Coronary artery (tissue), 2 donors: Measurements from ENCODE around the gene EFCAB5.
"Not testable (repeated sequence)": the region's sequence is repeated elsewhere in the genome, so short reads cannot be mapped to it uniquely, and the experiment has no call there.

Experiments used
- DNase-seq: peaks from one replicate; pipeline ENCODE4 v3.0.0-alpha.2; 2017; ENCODE audit warnings: low spot score
- H3K27ac ChIP-seq, 2 donors: fragments of 200-600 bp; sonication (generic); one replicate each; pipeline ENCODE4 v1.5.1; 2016 to 2019
- H3K4me3 ChIP-seq: fragments of 200-600 bp; sonication (generic); 2 replicates; pipeline ENCODE4 v1.5.1; 2016; ENCODE audit warnings: mild to moderate bottlenecking, moderate library complexity
- TF ChIP-seq, protein P1 (sequence below): fragments of 200-600 bp; sonication (generic); IDR thresholded peaks from one replicate; pipeline ENCODE4 v1.5.1; 2019; ENCODE audit warnings: antibody characterized with exemption

EFCAB5 gene

DNA sequence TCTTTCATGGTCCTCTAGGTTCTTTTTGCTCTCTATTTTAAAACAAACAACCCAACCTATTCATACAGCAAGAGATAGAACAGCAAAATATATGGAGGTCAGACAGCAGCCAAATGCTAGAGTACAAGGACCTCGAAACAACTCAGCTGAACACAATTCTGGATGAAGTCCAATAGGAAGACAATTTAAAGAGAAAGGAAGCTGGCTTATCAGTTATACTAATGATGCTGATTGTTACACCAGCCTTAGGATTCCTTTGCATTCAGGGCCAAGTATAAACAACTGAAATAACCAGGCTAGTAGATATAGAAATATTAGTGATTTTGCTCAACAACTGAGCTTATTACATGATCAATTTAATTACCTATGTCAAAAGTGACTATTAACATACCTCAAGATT, 13.9 kb upstream of the EFCAB5 start:
- TF ChIP-seq, protein P1, sequence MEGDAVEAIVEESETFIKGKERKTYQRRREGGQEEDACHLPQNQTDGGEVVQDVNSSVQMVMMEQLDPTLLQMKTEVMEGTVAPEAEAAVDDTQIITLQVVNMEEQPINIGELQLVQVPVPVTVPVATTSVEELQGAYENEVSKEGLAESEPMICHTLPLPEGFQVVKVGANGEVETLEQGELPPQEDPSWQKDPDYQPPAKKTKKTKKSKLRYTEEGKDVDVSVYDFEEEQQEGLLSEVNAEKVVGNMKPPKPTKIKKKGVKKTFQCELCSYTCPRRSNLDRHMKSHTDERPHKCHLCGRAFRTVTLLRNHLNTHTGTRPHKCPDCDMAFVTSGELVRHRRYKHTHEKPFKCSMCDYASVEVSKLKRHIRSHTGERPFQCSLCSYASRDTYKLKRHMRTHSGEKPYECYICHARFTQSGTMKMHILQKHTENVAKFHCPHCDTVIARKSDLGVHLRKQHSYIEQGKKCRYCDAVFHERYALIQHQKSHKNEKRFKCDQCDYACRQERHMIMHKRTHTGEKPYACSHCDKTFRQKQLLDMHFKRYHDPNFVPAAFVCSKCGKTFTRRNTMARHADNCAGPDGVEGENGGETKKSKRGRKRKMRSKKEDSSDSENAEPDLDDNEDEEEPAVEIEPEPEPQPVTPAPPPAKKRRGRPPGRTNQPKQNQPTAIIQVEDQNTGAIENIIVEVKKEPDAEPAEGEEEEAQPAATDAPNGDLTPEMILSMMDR = no peak
- H3K27ac ChIP-seq = no peak overlapping the region
- H3K4me3 ChIP-seq = no peak overlapping the region
- DNase-seq = no peak

GRCh38 chr17:29929006-29929532, 12.4 kb upstream of the EFCAB5 start:
- DNase-seq = no peak
- peak overlapping the region; percentile 89 to 96 for H3K27ac ChIP-seq
- H3K4me3 ChIP-seq = peak overlapping the region; percentile 93
- TF ChIP-seq, protein P1 = no peak

DNA sequence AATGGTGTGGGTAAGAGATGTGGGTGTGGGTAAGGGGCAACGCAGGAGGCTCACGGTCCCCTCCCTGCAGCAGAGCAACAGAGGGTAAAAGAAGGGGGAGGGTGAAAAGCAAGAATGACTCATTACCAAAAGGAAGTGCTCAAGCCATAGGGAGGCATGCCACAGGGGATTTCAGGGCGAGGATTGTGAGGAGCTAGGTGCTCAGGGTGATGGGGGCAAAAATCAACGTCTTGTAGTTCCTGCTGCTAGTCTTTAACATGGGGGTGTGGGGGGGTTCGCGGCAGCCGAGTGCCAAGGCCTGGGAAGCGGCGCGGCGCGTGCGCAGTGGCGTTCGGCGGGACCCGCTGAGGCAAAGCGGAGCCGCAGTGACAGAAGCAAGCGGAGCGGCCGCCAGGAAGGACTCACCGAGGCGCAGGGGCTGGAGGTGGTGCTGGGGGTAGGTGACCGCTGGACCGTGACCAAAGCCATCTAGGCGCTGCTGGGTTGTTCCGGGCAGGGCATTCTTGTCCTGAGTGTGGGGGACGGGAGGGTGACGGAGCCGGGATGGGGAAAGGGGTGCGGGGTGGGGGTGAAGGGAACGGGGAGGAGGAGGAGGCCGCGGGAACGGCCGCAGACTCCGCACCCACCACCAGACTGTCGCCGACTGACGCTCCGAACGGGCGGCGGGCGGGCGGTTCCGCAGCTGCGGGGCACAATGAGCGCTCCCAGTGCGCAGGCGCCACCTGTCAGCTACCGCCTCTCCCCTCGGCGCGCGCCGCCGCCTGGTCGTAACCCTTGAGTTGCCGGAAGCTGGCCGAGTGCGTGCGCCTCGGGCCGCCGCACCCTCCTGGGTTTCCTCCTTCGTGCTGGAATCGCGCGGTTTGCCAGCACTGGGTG, 11.7 kb upstream of the EFCAB5 start, which contains the start of gene SSH2:
SSH2 (minus strand) TSS at position 696 of the 876 bp plus-strand sequence; CDS start at position 468, 228 bp downstream.
- H3K27ac ChIP-seq = peak within 1 kb of the TSS; percentile 89 to 96
- TF ChIP-seq, protein P1 = no peak
- peak within 1 kb of the TSS; percentile 93 for H3K4me3 ChIP-seq
- DNase-seq = peak; percentile 86

- TF ChIP-seq, protein P1 = no peak
- DNase-seq = no peak
- Histone ChIP-seq H3K4me3 (peak overlapping the region; percentile 93), H3K27ac (peak overlapping the region; percentile 89 to 96)
Measured at GRCh38 chr17:29930409-29931010, 10.9 kb upstream of the EFCAB5 start.

DNA sequence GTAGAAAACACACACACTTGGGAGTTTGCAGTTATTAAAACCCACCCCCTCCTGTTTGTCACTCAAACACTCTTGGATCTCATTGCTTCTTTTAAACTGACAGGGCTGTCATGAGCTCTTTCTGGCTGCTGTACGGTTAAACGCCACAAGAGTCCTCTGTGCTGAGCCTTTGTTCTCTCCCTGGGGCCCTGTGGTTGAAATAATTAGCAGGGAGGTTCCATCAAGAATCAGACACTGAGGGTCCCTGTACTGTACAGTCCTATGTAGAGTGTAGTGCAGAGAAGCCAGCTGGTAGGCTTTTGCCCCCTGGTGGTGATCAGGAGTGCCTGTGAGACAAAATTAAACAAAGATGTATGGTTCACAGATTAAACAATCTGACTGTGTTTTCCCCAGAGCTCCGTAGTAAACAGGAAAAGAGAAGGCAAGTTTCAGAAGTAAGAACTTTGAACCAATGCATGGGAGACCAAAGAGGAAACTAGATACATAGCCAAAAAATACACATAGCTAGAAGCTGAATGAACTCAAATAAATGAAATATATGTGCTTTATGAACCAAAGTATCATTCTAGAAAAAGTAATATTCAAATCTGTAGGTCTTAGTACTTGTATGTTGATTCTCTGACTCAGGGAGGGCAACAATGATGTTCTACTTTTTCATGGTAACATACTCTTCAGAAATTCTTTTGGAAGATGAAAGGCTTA, 10.1 kb upstream of the EFCAB5 start:
- TF ChIP-seq, protein P1 = peak; percentile 59
- Histone ChIP-seq H3K4me3 (peak overlapping the region; percentile 93), H3K27ac (no peak overlapping the region)
- no peak for DNase-seq

- no peak for DNase-seq
- TF ChIP-seq, protein P1 = no peak
- H3K27ac ChIP-seq = no peak overlapping the region
- no peak overlapping the region for H3K4me3 ChIP-seq
Measured at GRCh38 chr17:29933379-29933778, 8.1 kb upstream of the EFCAB5 start.

GRCh38 chr17:29935909-29936308, 5.5 kb upstream of the EFCAB5 start:
- not testable (repeated sequence) for DNase-seq, H3K27ac ChIP-seq, H3K4me3 ChIP-seq
